ENCODE results near the gene PPAN.

Gene PPAN

GRCh38 chr19:10144361-10144760 is 38.2 kb downstream of the PPAN start:
- TF ChIP-seq ZNF8 (CRISPR knock-in tag; IDR thresholded peaks at IDR 0.05) = no peak
- TF ChIP-seq ZFP30 (CRISPR knock-in tag; IDR thresholded peaks at IDR 0.05) = no peak
- TF ChIP-seq RARB (CRISPR knock-in tag; IDR thresholded peaks at IDR 0.05) = no peak
- no peak for ATAC-seq

DNA sequence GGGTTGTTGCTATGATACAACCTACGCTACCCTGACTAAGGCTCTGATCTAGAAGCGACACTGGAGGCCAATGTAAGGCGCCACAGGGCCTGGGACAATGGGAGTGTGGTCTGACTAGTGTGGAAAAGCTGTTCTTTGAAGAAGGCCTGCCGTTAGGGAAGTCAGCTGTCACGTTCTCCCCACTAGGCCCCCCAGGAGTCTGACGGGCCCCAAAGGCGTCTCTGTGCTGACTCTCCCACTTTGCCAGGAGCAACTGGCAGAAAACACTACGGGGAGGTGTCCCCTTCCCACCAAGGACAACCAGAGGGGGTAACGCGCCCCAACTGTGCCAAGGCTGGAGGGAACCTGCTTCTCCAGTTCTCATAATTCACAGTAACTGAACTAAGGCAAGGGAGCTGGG is 38.9 kb downstream of the PPAN start:
- no peak for ATAC-seq
- no peak for TF ChIP-seq ZNF565 (CRISPR knock-in tag; conservative IDR thresholded peaks at IDR 0.05; ENCODE audit: low read depth)
- TF ChIP-seq ARNTL (CRISPR knock-in tag; IDR thresholded peaks at IDR 0.05; ENCODE audit: borderline replicate concordance, low read depth) = no peak
- TF ChIP-seq ZC3H10 (CRISPR knock-in tag; IDR thresholded peaks at IDR 0.05) = no peak
- no peak for TF ChIP-seq CSDC2 (CRISPR knock-in tag; IDR thresholded peaks at IDR 0.05)
- TF ChIP-seq ZNF8 (CRISPR knock-in tag; IDR thresholded peaks at IDR 0.05) = no peak
- no peak for TF ChIP-seq PATZ1 (CRISPR knock-in tag; IDR thresholded peaks at IDR 0.05; ENCODE audit: borderline replicate concordance)
- TF ChIP-seq SNAI2 (CRISPR knock-in tag; IDR thresholded peaks at IDR 0.05) = no peak
- TF ChIP-seq POU6F1 (CRISPR knock-in tag; IDR thresholded peaks at IDR 0.05; ENCODE audit: borderline replicate concordance, low read depth) = no peak
- TF ChIP-seq OSR1 (CRISPR knock-in tag; IDR thresholded peaks at IDR 0.05) = no peak
- TF ChIP-seq ZFP3 (CRISPR knock-in tag; IDR thresholded peaks at IDR 0.05) = no peak
- TF ChIP-seq PPARA (CRISPR knock-in tag; IDR thresholded peaks at IDR 0.05; ENCODE audit: borderline replicate concordance) = no peak
- no peak for TF ChIP-seq GLIS3 (CRISPR knock-in tag; IDR thresholded peaks at IDR 0.05)
- no peak for TF ChIP-seq TSHZ2 (CRISPR knock-in tag; IDR thresholded peaks at IDR 0.05)
- TF ChIP-seq TCF4 (CRISPR knock-in tag; IDR thresholded peaks at IDR 0.05; ENCODE audit: borderline replicate concordance) = no peak
- no peak for TF ChIP-seq ZNF70 (CRISPR knock-in tag; IDR thresholded peaks at IDR 0.05)

GRCh38 chr19:10146142-10146541 is 40.0 kb downstream of the PPAN start:
- TF ChIP-seq POU6F1 (CRISPR knock-in tag; IDR thresholded peaks at IDR 0.05; ENCODE audit: borderline replicate concordance, low read depth) = no peak
- TF ChIP-seq ZNF8 (CRISPR knock-in tag; IDR thresholded peaks at IDR 0.05) = no peak
- TF ChIP-seq ZFP30 (CRISPR knock-in tag; IDR thresholded peaks at IDR 0.05) = no peak
- TF ChIP-seq ZNF565 (CRISPR knock-in tag; conservative IDR thresholded peaks at IDR 0.05; ENCODE audit: low read depth) = no peak
- no peak for ATAC-seq

DNA sequence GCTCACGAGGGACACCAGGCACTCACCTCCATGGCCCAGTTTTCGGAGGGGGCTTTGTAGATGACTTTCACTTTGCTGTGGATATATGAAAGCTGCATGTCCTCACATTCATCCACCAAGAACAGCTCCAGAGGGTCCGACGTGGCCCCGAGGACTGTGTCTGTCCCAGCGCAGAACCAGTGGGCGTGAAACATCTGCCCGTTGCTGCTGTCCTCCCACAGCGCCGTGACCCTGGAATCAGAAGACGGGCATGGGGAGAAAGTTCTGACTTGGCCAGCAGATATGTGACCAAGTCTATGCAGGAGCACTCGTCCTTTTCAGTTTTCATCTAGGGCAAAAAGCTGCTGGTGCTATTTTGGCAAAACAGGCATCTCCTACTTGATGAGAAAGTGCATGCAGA is 43.3 kb downstream of the PPAN start:
- no peak for ATAC-seq
- TF ChIP-seq ZNF565 (CRISPR knock-in tag; conservative IDR thresholded peaks at IDR 0.05; ENCODE audit: low read depth) (no peak), TCF4 (CRISPR knock-in tag; IDR thresholded peaks at IDR 0.05; ENCODE audit: borderline replicate concordance) (no peak), ZFP30 (CRISPR knock-in tag; IDR thresholded peaks at IDR 0.05) (no peak), POU6F1 (CRISPR knock-in tag; IDR thresholded peaks at IDR 0.05; ENCODE audit: borderline replicate concordance, low read depth) (no peak), ZFP3 (CRISPR knock-in tag; IDR thresholded peaks at IDR 0.05) (no peak), PATZ1 (CRISPR knock-in tag; IDR thresholded peaks at IDR 0.05; ENCODE audit: borderline replicate concordance) (no peak), PPARA (CRISPR knock-in tag; IDR thresholded peaks at IDR 0.05; ENCODE audit: borderline replicate concordance) (no peak), OSR1 (CRISPR knock-in tag; IDR thresholded peaks at IDR 0.05) (no peak), ZC3H10 (CRISPR knock-in tag; IDR thresholded peaks at IDR 0.05) (no peak)
- TF ChIP-seq, protein P1, sequence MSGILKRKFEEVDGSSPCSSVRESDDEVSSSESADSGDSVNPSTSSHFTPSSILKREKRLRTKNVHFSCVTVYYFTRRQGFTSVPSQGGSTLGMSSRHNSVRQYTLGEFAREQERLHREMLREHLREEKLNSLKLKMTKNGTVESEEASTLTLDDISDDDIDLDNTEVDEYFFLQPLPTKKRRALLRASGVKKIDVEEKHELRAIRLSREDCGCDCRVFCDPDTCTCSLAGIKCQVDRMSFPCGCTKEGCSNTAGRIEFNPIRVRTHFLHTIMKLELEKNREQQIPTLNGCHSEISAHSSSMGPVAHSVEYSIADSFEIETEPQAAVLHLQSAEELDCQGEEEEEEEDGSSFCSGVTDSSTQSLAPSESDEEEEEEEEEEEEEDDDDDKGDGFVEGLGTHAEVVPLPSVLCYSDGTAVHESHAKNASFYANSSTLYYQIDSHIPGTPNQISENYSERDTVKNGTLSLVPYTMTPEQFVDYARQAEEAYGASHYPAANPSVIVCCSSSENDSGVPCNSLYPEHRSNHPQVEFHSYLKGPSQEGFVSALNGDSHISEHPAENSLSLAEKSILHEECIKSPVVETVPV (CRISPR knock-in tag; IDR thresholded peaks at IDR 0.05) = no peak
